Measurements from ENCODE around the gene CLEC10A.
"Not testable (repeated sequence)": the region's sequence is repeated elsewhere in the genome, so short reads cannot be mapped to it uniquely, and the experiment has no call there.

Gene CLEC10A

GRCh38 chr17:7097940-7098339, 17.9 kb upstream of the CLEC10A start:
- H3K4me3 ChIP-seq (ENCODE audit: insufficient read length, low read depth) = no peak overlapping the region
- no peak for TF ChIP-seq SUZ12 (IDR thresholded peaks at IDR 0.05; ENCODE audit: extremely low read depth, insufficient read depth, insufficient read length)
- TF ChIP-seq YY1 (IDR thresholded peaks at IDR 0.05; ENCODE audit: insufficient read depth, insufficient read length) = no peak
- TF ChIP-seq ZNF274 (IDR thresholded peaks at IDR 0.05; ENCODE audit: low read depth, low read length) = no peak
- no peaks in the 10 kb centered on the region for H3K36me3 ChIP-seq (ENCODE audit: insufficient read depth, insufficient read length, low read length)
- H3K9ac ChIP-seq (ENCODE audit: insufficient read length, low read depth) = no peak overlapping the region
- no peak for DNase-seq (ENCODE audit: low read depth, low spot score)
- no peaks in the 10 kb centered on the region; the same call in 1 of the 2 replicates for H3K9me3 ChIP-seq (ENCODE audit: insufficient read depth, low read length)
- peaks cover 3% of the 10 kb centered on the region for H3K4me1 ChIP-seq (ENCODE audit: insufficient read depth, insufficient read length)
- no peaks in the 10 kb centered on the region for H3K27me3 ChIP-seq (ENCODE audit: insufficient read depth, insufficient read length)

DNA sequence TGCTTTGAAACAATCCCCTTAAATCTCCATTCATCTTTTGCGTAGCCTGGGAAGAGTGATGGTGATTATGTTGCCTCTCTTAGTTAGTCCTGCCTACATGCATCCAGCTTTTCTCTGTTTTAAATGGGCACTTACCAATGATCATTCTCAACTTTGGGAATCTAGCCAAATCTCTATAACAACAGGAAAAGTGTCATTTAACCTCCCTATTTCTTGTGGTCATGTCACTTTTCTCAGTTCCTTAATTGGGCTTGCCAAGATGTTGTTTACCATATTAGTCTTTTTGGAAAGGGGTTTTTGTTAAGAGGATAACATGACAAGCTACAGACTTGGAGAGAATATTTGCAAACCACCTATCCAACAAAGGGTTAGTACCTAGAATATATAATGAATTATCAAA, 15.6 kb upstream of the CLEC10A start:
- no peaks in the 10 kb centered on the region for H3K36me3 ChIP-seq (ENCODE audit: insufficient read depth, insufficient read length, low read length)
- peaks cover 3% of the 10 kb centered on the region for H3K4me1 ChIP-seq (ENCODE audit: insufficient read depth, insufficient read length)
- no peak overlapping the region for H3K9ac ChIP-seq (ENCODE audit: insufficient read length, low read depth)
- no peak for DNase-seq (ENCODE audit: low read depth, low spot score)
- no peak overlapping the region for H3K4me3 ChIP-seq (ENCODE audit: insufficient read length, low read depth)
- TF ChIP-seq SUZ12 (IDR thresholded peaks at IDR 0.05; ENCODE audit: extremely low read depth, insufficient read depth, insufficient read length) (no peak), ZNF274 (IDR thresholded peaks at IDR 0.05; ENCODE audit: low read depth, low read length) (no peak), YY1 (IDR thresholded peaks at IDR 0.05; ENCODE audit: insufficient read depth, insufficient read length) (no peak)
- H3K27me3 ChIP-seq (ENCODE audit: insufficient read depth, insufficient read length) = no peaks in the 10 kb centered on the region
- no peaks in the 10 kb centered on the region for H3K9me3 ChIP-seq (ENCODE audit: insufficient read depth, low read length)

DNA sequence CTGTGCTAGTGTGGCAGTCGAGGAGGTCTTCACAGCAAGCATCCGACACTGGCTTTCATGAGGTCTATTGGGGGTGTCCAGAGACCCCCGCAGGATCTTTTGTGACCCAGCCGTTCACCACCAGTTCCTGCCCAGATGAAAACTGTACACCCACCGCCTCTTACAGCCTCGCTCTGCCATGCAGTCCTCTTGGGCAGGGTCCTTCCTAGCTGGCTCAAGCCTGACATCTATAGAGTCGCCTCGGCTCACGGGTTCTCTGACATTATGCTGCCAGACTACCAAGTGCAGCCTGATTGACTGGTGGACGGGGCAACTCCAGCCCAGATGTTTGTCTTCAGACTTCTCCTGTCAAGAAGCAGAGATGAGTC, 14.6 kb upstream of the CLEC10A start:
- DNase-seq (ENCODE audit: low read depth, low spot score) = no peak
- H3K27me3 ChIP-seq (ENCODE audit: insufficient read depth, insufficient read length) = no peaks in the 10 kb centered on the region
- H3K36me3 ChIP-seq (ENCODE audit: insufficient read depth, insufficient read length, low read length) = no peaks in the 10 kb centered on the region
- H3K9me3 ChIP-seq (ENCODE audit: insufficient read depth, low read length) = no peaks in the 10 kb centered on the region
- no peak overlapping the region for H3K9ac ChIP-seq (ENCODE audit: insufficient read length, low read depth)
- TF ChIP-seq ZNF274 (IDR thresholded peaks at IDR 0.05; ENCODE audit: low read depth, low read length) (no peak), SUZ12 (IDR thresholded peaks at IDR 0.05; ENCODE audit: extremely low read depth, insufficient read depth, insufficient read length) (no peak), YY1 (IDR thresholded peaks at IDR 0.05; ENCODE audit: insufficient read depth, insufficient read length) (no peak)
- peaks cover 3% of the 10 kb centered on the region for H3K4me1 ChIP-seq (ENCODE audit: insufficient read depth, insufficient read length)
- H3K4me3 ChIP-seq (ENCODE audit: insufficient read length, low read depth) = no peak overlapping the region

GRCh38 chr17:7091311-7092005, 11.4 kb upstream of the CLEC10A start:
- H3K9me3 ChIP-seq (ENCODE audit: insufficient read depth, low read length); DNase-seq (ENCODE audit: low read depth, low spot score); H3K4me3 ChIP-seq (ENCODE audit: insufficient read length, low read depth); H3K9ac ChIP-seq (ENCODE audit: insufficient read length, low read depth); H3K36me3 ChIP-seq (ENCODE audit: insufficient read depth, insufficient read length, low read length); H3K4me1 ChIP-seq (ENCODE audit: insufficient read depth, insufficient read length); H3K27me3 ChIP-seq (ENCODE audit: insufficient read depth, insufficient read length): not testable (repeated sequence)

DNA sequence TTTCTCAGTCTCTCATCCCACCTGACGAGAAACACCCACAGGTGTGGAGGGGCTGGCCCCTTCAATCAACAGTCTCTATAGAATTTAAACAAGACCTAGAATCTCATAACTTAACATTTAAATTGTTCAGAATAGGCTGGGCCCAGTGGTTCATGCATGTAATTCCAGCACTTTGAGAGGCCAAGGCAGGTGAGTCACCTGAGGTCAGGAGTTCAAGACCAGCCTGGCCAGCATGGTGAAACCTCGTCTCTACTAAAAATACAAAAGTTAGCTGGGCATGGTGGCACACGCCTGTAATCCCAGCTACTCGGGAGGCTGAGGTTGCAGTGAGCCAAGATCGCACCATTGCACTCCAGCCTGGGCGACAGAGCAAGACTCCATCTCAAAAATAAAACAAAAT, 9.5 kb upstream of the CLEC10A start:
- H3K27me3 ChIP-seq (ENCODE audit: insufficient read depth, insufficient read length); H3K4me3 ChIP-seq (ENCODE audit: insufficient read length, low read depth); DNase-seq (ENCODE audit: low read depth, low spot score); H3K9me3 ChIP-seq (ENCODE audit: insufficient read depth, low read length); H3K9ac ChIP-seq (ENCODE audit: insufficient read length, low read depth); H3K4me1 ChIP-seq (ENCODE audit: insufficient read depth, insufficient read length); H3K36me3 ChIP-seq (ENCODE audit: insufficient read depth, insufficient read length, low read length): not testable (repeated sequence)

DNA sequence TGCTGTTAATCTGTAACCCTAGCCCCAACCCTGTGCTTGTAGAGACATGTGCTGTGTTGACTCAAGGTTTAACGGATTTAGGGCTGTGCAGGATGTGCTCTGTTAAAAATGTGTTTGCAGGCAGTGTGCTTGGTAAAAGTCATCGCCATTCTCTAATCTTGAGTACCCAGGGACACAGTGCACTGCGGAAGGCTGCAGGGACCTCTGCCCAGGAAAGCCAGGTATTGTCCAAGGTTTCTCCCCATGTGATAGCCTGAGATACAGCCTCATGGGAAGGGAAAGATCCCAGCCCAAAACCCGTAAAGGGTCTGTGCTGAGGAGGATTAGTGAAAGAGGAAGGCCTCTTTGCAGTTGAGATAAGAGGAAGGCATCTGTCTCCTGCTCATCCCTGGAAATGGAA, 8.4 kb upstream of the CLEC10A start:
- not testable (repeated sequence) for H3K4me3 ChIP-seq (ENCODE audit: insufficient read length, low read depth); H3K27me3 ChIP-seq (ENCODE audit: insufficient read depth, insufficient read length); DNase-seq (ENCODE audit: low read depth, low spot score); H3K9me3 ChIP-seq (ENCODE audit: insufficient read depth, low read length); H3K9ac ChIP-seq (ENCODE audit: insufficient read length, low read depth); H3K4me1 ChIP-seq (ENCODE audit: insufficient read depth, insufficient read length); H3K36me3 ChIP-seq (ENCODE audit: insufficient read depth, insufficient read length, low read length)

DNA sequence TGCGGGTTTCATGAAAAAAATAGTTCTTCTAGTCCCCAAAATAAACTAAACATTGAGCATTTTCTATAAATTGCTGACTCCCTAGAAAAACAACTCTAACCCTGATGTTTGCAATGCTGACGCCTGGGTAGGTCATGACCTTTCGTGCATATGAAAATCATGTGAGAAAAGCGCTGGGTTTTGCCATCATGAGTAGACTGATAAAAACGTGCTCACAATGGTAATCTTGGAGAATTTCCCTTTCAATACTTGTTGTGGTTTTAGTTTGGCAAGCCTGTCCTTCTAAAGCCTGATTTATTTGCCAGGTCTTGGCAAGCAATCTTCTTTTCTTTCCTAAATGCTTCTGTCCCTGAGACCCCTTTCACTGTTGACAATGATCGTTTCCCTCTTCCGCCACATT, 4.0 kb upstream of the CLEC10A start:
- Histone ChIP-seq H3K9ac (ENCODE audit: insufficient read length, low read depth) (no peak overlapping the region), H3K27me3 (ENCODE audit: insufficient read depth, insufficient read length) (no peaks in the 10 kb centered on the region), H3K4me3 (ENCODE audit: insufficient read length, low read depth) (no peak overlapping the region), H3K4me1 (ENCODE audit: insufficient read depth, insufficient read length) (no peaks in the 10 kb centered on the region), H3K36me3 (ENCODE audit: insufficient read depth, insufficient read length, low read length) (no peaks in the 10 kb centered on the region), H3K9me3 (ENCODE audit: insufficient read depth, low read length) (no peaks in the 10 kb centered on the region)
- DNase-seq (ENCODE audit: low read depth, low spot score) = no peak
- TF ChIP-seq ZNF274 (IDR thresholded peaks at IDR 0.05; ENCODE audit: low read depth, low read length) (no peak), SUZ12 (IDR thresholded peaks at IDR 0.05; ENCODE audit: extremely low read depth, insufficient read depth, insufficient read length) (no peak), YY1 (IDR thresholded peaks at IDR 0.05; ENCODE audit: insufficient read depth, insufficient read length) (no peak)

GRCh38 chr17:7083592-7083991, 3.5 kb upstream of the CLEC10A start:
- Histone ChIP-seq H3K27me3 (ENCODE audit: insufficient read depth, insufficient read length) (no peaks in the 10 kb centered on the region), H3K9me3 (ENCODE audit: insufficient read depth, low read length) (no peaks in the 10 kb centered on the region), H3K9ac (ENCODE audit: insufficient read length, low read depth) (no peak overlapping the region), H3K4me1 (ENCODE audit: insufficient read depth, insufficient read length) (no peaks in the 10 kb centered on the region), H3K4me3 (ENCODE audit: insufficient read length, low read depth) (no peak overlapping the region), H3K36me3 (ENCODE audit: insufficient read depth, insufficient read length, low read length) (no peaks in the 10 kb centered on the region)
- no peak for TF ChIP-seq SUZ12 (IDR thresholded peaks at IDR 0.05; ENCODE audit: extremely low read depth, insufficient read depth, insufficient read length)
- TF ChIP-seq ZNF274 (IDR thresholded peaks at IDR 0.05; ENCODE audit: low read depth, low read length) = no peak
- TF ChIP-seq YY1 (IDR thresholded peaks at IDR 0.05; ENCODE audit: insufficient read depth, insufficient read length) = no peak
- DNase-seq (ENCODE audit: low read depth, low spot score) = no peak

All from NT2/D1 (cell line).